SW 1271 (cell line): ENCODE results near the gene GRB2.
A peak's percentile ranks its signal among the peaks of the same experiment; 100 is the strongest.

Source experiments
- DNase-seq, 2 experiments: peaks; one replicate each; lab custom pipeline; 2025; lab: John Stamatoyannopoulos, UW

Gene GRB2

GRCh38 chr17:75414488-75414887 is 9.0 kb upstream of the GRB2 start:
- no peak for DNase-seq

- DNase-seq, result peak in 1 of 2 experiments; percentile 77
Measured at GRCh38 chr17:75412455-75413317, 7.2 kb upstream of the GRB2 start.

- DNase-seq, result no peak
Measured at GRCh38 chr17:75411328-75412067, 6.0 kb upstream of the GRB2 start.

GRCh38 chr17:75410141-75410540 is 4.7 kb upstream of the GRB2 start:
- DNase-seq, result no peak

- DNase-seq, result no peak
Measured at GRCh38 chr17:75407655-75408352, 2.3 kb upstream of the GRB2 start.

- DNase-seq, result no peak
Measured at GRCh38 chr17:75406222-75406615, 741 bp upstream of the GRB2 start.

- no peak for DNase-seq
Measured at GRCh38 chr17:75404731-75405364, 630 bp downstream of the GRB2 start.

GRCh38 chr17:75404223-75404730 is 1.2 kb downstream of the GRB2 start:
- DNase-seq, result peak; percentile 58 to 89

GRCh38 chr17:75403131-75403530 is 2.3 kb downstream of the GRB2 start:
- DNase-seq, result no peak

GRCh38 chr17:75402026-75402425 is 3.5 kb downstream of the GRB2 start:
- DNase-seq, result no peak

GRCh38 chr17:75400326-75400939 is 5.0 kb downstream of the GRB2 start:
- no peak for DNase-seq

- no peak for DNase-seq
Measured at GRCh38 chr17:75398279-75398678, 7.2 kb downstream of the GRB2 start.

GRCh38 chr17:75397217-75397616 is 8.3 kb downstream of the GRB2 start:
- DNase-seq, result no peak

- no peak for DNase-seq
Measured at GRCh38 chr17:75396796-75397195, 8.7 kb downstream of the GRB2 start.

- DNase-seq, result no peak
Measured at GRCh38 chr17:75396025-75396424, 9.5 kb downstream of the GRB2 start.

GRCh38 chr17:75394332-75394918 is 11.1 kb downstream of the GRB2 start:
- DNase-seq, result no peak

- peak; percentile 95 to 97 for DNase-seq
Measured at GRCh38 chr17:75393523-75394331, 11.8 kb downstream of the GRB2 start.

- no peak for DNase-seq
Measured at GRCh38 chr17:75392559-75392958, 12.9 kb downstream of the GRB2 start.

- no peak for DNase-seq
Measured at GRCh38 chr17:75390982-75391381, 14.5 kb downstream of the GRB2 start.

GRCh38 chr17:75388476-75389030 is 16.9 kb downstream of the GRB2 start:
- DNase-seq, result no peak
